OCI-LY7 (cell line): ENCODE data around the gene FERMT3.

Experiments used
- CTCF ChIP-seq: fragments of 200-600 bp; sonication (generic); conservative IDR thresholded peaks from 2 replicates; pipeline ENCODE4 v1.5.1; 2014; ENCODE audit warnings: mild to moderate bottlenecking, antibody characterized with exemption, low read length, moderate library complexity, mixed read lengths
- EZH2phosphoT487 ChIP-seq: fragments of 200-600 bp; sonication (generic); IDR thresholded peaks from 2 replicates; pipeline ENCODE4 v1.6.1; 2018; ENCODE audit warnings: low read depth, borderline replicate concordance, mild to moderate bottlenecking, mixed run types, antibody characterized with exemption, low read length, moderate library complexity, mixed read lengths

- TF ChIP-seq CTCF, result no peak
- TF ChIP-seq EZH2phosphoT487, result no peak
These were observed 27.5 kb downstream of the FERMT3 start, which contains the start of gene VEGFB for GRCh38 chr11:64233913-64234586.
